Testis (tissue), 2 donors: ENCODE measurements around the gene EXOC6.

Experiments used
- POLR2A ChIP-seq: fragments of 450-650 bp; IDR thresholded peaks from one replicate; pipeline ENCODE4 v1.6.1; 2017; ENCODE audit warnings: antibody characterized with exemption, mild to moderate bottlenecking, moderate library complexity
- TF ChIP-seq, protein P1 (sequence below), 3 experiments: fragments of 450-650 bp in 2 of 3; fragments of 200-600 bp in 1 of 3; sonication (generic) in 1 of 3; IDR thresholded peaks; one replicate each; pipeline ENCODE4 v1.5.1; 2016 to 2019; ENCODE audit warnings: antibody characterized with exemption in 3 of 3, mild to moderate bottlenecking in 2 of 3, moderate library complexity in 1 of 3

- TF ChIP-seq, protein P1, sequence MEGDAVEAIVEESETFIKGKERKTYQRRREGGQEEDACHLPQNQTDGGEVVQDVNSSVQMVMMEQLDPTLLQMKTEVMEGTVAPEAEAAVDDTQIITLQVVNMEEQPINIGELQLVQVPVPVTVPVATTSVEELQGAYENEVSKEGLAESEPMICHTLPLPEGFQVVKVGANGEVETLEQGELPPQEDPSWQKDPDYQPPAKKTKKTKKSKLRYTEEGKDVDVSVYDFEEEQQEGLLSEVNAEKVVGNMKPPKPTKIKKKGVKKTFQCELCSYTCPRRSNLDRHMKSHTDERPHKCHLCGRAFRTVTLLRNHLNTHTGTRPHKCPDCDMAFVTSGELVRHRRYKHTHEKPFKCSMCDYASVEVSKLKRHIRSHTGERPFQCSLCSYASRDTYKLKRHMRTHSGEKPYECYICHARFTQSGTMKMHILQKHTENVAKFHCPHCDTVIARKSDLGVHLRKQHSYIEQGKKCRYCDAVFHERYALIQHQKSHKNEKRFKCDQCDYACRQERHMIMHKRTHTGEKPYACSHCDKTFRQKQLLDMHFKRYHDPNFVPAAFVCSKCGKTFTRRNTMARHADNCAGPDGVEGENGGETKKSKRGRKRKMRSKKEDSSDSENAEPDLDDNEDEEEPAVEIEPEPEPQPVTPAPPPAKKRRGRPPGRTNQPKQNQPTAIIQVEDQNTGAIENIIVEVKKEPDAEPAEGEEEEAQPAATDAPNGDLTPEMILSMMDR (IDR thresholded peaks at IDR 0.05): no peak
- no peak for TF ChIP-seq POLR2A
These were observed 251.3 kb downstream of the EXOC6 start for GRCh38 chr10:93099670-93100069.
